CD4-positive, CD25-positive, alpha-beta regulatory T cell (primary cell): ENCODE data around the gene VIL1. TPM values are rescaled to one million over a fixed set of nuclear protein-coding genes. Genes with fewer than 3 reads are reported as not detected.

Source experiments
- ATAC-seq, 2 donors: fragments of 150-1000 bp; cut with Tn5 transposase; one replicate each; pipeline ENCODE4 v1.10.0; 2021; ENCODE audit warnings: low read depth in 2 of 2, moderate number of reproducible peaks in 2 of 2, moderate library complexity in 1 of 2
- DNase-seq, 3 donors: peaks; one replicate each; pipeline versions ENCODE4 v3.0.0 to v3.0.0-alpha.2; 2012 to 2022; ENCODE audit warnings: mixed read lengths in 1 of 3
- H3K27ac ChIP-seq: one replicate; pipeline ENCODE4 v1.7.0; 2013; ENCODE audit warnings: mild to moderate bottlenecking, low read length; ENCODE audit not compliant: insufficient read depth, poor library complexity, severe bottlenecking
- H3K27me3 ChIP-seq: one replicate; pipeline ENCODE4 v1.7.0; 2013; ENCODE audit warnings: low read length; ENCODE audit not compliant: control insufficient read depth, insufficient read depth
- H3K36me3 ChIP-seq: one replicate; pipeline ENCODE4 v1.7.0; 2013; ENCODE audit warnings: mild to moderate bottlenecking, low read length, moderate library complexity; ENCODE audit not compliant: control insufficient read depth, insufficient read depth
- H3K4me1 ChIP-seq: 2 replicates; pipeline ENCODE4 v1.7.0; 2013; ENCODE audit warnings: mild to moderate bottlenecking, low read length; ENCODE audit not compliant: insufficient read depth, control insufficient read depth, poor library complexity, severe bottlenecking
- H3K4me3 ChIP-seq: one replicate; pipeline ENCODE4 v1.7.0; 2013; ENCODE audit warnings: low read depth, mild to moderate bottlenecking, low read length, moderate library complexity
- H3K9me3 ChIP-seq, 2 experiments: 1 replicate in 1 of 2; 2 replicates in 1 of 2; pipeline ENCODE4 v1.7.0; 2013; ENCODE audit warnings: low read length in 2 of 2, mild to moderate bottlenecking in 1 of 2, moderate library complexity in 1 of 2; ENCODE audit not compliant: control insufficient read depth in 2 of 2
- H3K27ac Mint-ChIP-seq, 3 donors: one replicate each; pipeline ENCODE4 v1.8.0; 2020 to 2022; ENCODE audit warnings: mild to moderate bottlenecking in 3 of 3, mixed read lengths in 3 of 3, moderate library complexity in 2 of 3
- H3K27me3 Mint-ChIP-seq: one replicate; pipeline ENCODE4 v1.8.0; 2022; ENCODE audit warnings: mild to moderate bottlenecking, mixed read lengths
- H3K36me3 Mint-ChIP-seq: one replicate; pipeline ENCODE4 v1.8.0; 2020; ENCODE audit warnings: mixed read lengths
- H3K4me1 Mint-ChIP-seq, 4 donors: one replicate each; pipeline ENCODE4 v1.8.0; 2020 to 2022; ENCODE audit warnings: mixed read lengths in 4 of 4, mild to moderate bottlenecking in 1 of 4
- H3K4me3 Mint-ChIP-seq, 4 donors: one replicate each; pipeline ENCODE4 v1.8.0; 2020 to 2022; ENCODE audit warnings: mild to moderate bottlenecking in 4 of 4, mixed read lengths in 4 of 4, moderate library complexity in 3 of 4
- H3K9me3 Mint-ChIP-seq, 7 donors: one replicate each; pipeline ENCODE4 v1.8.0; 2020 to 2022; ENCODE audit warnings: mixed read lengths in 7 of 7, mild to moderate bottlenecking in 3 of 7, moderate library complexity in 2 of 7
- polyA plus RNA-seq, 4 donors: library from polyadenylated mRNA; unstranded; fragments of 300-500 nt; fragmentation: Illumina TruSeq; gene quantifications; one replicate each; pipeline ENCODE4 v1.2.3, GENCODE V29; 2021
- total RNA-seq: library from RNA; stranded (reverse); gene quantifications from one replicate; pipeline ENCODE4 v1.2.3, GENCODE V29; 2022

VIL1 gene
- total and polyA plus RNA-seq, 5 donors from 2014 or later = 0.08 to 2.1 (median 0.18) TPM; not detected in 1

DNA sequence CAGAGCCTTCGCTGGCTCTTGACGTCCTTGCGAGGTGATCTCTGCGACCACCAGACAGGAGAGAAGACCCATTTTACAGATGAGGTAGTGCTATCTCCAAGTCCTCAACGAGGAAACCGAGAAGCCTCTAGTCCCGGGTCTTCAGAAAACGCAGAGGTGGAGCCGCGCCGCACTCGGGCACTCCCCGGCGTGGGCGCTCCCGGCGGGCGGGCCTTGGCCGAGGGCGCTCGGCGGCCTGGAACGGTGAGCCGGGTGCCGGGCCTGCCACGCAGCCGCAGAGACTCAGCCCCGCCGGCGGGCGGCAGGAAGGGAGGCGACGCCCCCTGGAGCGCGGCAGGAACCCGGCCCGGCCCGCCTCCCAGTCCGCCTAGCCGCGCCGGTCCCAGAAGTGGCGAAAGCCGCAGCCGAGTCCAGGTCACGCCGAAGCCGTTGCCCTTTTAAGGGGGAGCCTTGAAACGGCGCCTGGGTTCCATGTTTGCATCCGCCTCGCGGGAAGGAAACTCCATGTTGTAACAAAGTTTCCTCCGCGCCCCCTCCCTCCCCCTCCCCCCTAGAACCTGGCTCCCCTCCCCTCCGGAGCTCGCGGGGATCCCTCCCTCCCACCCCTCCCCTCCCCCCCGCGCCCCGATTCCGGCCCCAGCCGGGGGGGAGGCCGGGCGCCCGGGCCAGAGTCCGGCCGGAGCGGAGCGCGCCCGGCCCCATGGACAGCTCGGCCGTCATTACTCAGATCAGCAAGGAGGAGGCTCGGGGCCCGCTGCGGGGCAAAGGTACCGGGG lies 19.3 kb upstream of the VIL1 start, which contains the start of gene CTDSP1:
CTDSP1 (plus strand) TSS at position 478 of the 776 bp plus-strand sequence; CDS start at position 701, 223 bp downstream.
- peaks cover 17% of the 10 kb centered on the region for H3K36me3 ChIP-seq
- Mint-ChIP-seq H3K27ac (peak within 1 kb of the TSS; percentile 94 to 99 (median 96)), H3K9me3 (peaks cover 0 to 3% (median 0%) of the 10 kb centered on the region in 7 donors), H3K4me1 (peaks cover 0 to 61% (median 21%) of the 10 kb centered on the region in 4 donors), H3K27me3 (peaks cover 7% of the 10 kb centered on the region), H3K36me3 (peaks cover 11% of the 10 kb centered on the region), H3K4me3 (peak within 1 kb of the TSS; percentile 91 to 97 (median 94))
- H3K4me1 ChIP-seq = peaks cover 82% of the 10 kb centered on the region
- ATAC-seq (peak; percentile 19 to 21), DNase-seq (peak; percentile 83 to 96 (median 92))
- H3K27me3 ChIP-seq = no peaks in the 10 kb centered on the region
- peak within 1 kb of the TSS; percentile 94 for H3K27ac ChIP-seq
- no peaks in the 10 kb centered on the region for H3K9me3 ChIP-seq
- peak within 1 kb of the TSS; percentile 63 for H3K4me3 ChIP-seq

DNA sequence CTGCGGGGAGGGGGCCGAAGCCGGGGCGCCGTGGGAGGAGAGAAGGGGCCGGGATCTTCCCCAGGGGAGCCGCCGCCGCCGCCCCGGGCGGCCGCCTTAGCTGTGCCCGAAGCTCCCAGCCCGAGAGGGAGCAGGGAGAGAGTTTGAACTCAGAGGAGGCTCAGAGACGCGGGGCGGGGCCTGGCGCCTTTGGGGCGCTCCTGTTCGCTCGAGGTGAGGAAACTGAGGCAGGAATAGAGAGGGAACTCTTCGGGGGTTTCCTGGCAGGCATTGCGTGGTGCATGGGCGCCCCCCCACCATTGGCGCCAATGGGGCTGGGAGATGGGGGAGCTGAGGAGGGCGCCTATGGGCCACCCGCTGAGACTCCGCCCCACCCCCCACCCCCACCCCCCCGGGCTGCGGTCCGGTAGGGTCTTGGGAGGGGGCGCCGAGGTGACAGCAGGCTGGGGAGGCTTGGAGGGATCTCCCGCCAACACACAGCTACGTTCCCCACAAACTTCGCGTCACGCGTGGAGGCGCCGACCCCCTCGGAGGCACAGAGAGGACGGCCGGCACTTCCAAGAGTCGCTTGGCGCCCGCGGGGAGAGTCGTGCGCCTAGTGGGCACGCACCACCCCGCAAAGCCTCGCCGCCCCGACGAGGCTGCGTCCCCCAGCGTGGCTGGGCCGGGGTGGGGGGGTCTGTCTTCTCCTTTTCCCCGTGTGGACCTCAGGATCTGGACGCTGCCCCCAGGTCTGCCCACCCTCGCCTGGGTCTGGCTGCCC lies 18.6 kb upstream of the VIL1 start:
- DNase-seq (peak; percentile 33 to 45 (median 41)), ATAC-seq (no peak)
- Histone ChIP-seq H3K4me3 (peak overlapping the region; percentile 53), H3K27me3 (no peaks in the 10 kb centered on the region), H3K36me3 (peaks cover 17% of the 10 kb centered on the region), H3K9me3 (no peaks in the 10 kb centered on the region), H3K4me1 (peaks cover 82% of the 10 kb centered on the region), H3K27ac (peak overlapping the region; percentile 94)
- peak overlapping the region; percentile 93 to 99 (median 93) for H3K27ac Mint-ChIP-seq
- peaks cover 0 to 63% (median 24%) of the 10 kb centered on the region in 4 donors for H3K4me1 Mint-ChIP-seq
- peaks cover 7% of the 10 kb centered on the region for H3K27me3 Mint-ChIP-seq
- peaks cover 0 to 2% (median 0%) of the 10 kb centered on the region in 7 donors for H3K9me3 Mint-ChIP-seq
- peaks cover 11% of the 10 kb centered on the region for H3K36me3 Mint-ChIP-seq
- H3K4me3 Mint-ChIP-seq = peak overlapping the region; percentile 91 to 97 (median 94)

DNA sequence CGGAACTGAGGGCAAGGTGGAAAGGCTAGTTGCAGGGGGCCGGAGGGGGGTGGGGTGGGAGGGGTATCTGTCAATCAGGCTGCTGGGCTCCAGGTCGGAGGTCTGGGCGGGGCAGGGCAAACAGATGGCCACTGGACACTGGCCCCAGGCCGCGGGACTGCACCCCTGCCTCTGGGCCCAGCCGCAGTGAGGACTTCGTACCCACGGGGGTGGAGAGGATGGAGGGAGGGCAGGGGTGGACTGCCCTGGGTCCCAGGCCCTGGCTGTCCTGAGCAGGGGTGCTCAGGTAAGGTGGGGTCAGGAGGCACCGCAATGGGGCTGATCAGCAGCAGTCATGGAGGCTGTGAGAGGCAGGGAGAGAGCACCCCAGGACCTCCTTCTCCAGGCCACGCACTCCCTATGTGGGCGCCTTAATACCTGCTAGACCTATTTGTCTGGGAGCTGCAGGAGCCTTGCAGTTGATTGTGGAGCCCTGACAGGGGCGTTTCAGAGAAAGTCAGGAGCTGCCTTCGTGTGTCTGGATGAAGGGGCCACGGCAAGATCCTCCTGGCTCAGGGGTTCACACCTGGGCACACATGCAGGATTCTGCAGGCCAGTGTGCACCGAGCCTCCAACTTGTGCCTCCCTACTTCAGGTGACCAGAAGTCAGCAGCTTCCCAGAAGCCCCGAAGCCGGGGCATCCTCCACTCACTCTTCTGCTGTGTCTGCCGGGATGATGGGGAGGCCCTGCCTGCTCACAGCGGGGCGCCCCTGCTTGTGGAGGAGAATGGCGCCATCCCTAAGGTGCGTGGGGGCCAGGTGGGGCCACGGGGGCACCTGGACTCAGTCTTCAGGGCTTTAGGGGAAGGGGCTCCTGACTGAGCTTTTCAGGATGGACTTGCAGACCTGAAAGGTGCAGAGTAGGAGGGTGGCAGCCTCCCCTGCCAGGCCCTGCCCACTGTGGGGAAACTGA lies 17.7 kb upstream of the VIL1 start:
- Mint-ChIP-seq H3K9me3 (peaks cover 0 to 2% (median 0%) of the 10 kb centered on the region in 7 donors), H3K4me3 (peak overlapping the region; percentile 89 to 97 (median 93)), H3K27ac (peak overlapping the region in 2 of 3 donors; percentile 51 to 74), H3K27me3 (peaks cover 7% of the 10 kb centered on the region), H3K36me3 (peaks cover 11% of the 10 kb centered on the region), H3K4me1 (peaks cover 0 to 64% (median 29%) of the 10 kb centered on the region in 4 donors)
- Histone ChIP-seq H3K4me3 (peak overlapping the region; percentile 32), H3K27me3 (no peaks in the 10 kb centered on the region), H3K27ac (peak overlapping the region; percentile 94), H3K9me3 (no peaks in the 10 kb centered on the region), H3K4me1 (peaks cover 84% of the 10 kb centered on the region), H3K36me3 (peaks cover 17% of the 10 kb centered on the region)
- DNase-seq = no peak
- ATAC-seq = no peak

DNA sequence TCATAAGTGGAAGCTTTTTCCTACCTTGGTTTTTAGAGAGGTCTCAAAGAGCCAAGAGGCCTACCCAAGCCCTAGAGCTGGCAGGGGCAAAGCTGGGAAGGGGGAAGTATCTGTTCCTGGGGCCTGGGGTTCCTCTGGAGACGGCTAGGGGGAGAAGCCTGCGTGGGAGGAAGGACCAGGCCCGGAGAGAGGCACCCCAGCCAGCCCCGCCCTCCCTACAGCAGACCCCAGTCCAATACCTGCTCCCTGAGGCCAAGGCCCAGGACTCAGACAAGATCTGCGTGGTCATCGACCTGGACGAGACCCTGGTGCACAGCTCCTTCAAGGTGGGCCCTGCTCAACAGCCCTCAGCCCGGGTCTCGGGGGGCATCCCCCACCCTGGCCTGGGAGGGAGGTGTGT lies 17.0 kb upstream of the VIL1 start:
- Histone ChIP-seq H3K27ac (peak overlapping the region; percentile 23), H3K27me3 (no peaks in the 10 kb centered on the region), H3K4me3 (no peak overlapping the region), H3K36me3 (peaks cover 17% of the 10 kb centered on the region), H3K9me3 (no peaks in the 10 kb centered on the region), H3K4me1 (peaks cover 82% of the 10 kb centered on the region)
- peaks cover 11% of the 10 kb centered on the region for H3K36me3 Mint-ChIP-seq
- DNase-seq (no peak), ATAC-seq (no peak)
- H3K9me3 Mint-ChIP-seq = peaks cover 0 to 2% (median 0%) of the 10 kb centered on the region in 7 donors
- peaks cover 4% of the 10 kb centered on the region for H3K27me3 Mint-ChIP-seq
- H3K4me1 Mint-ChIP-seq = peaks cover 1 to 62% (median 31%) of the 10 kb centered on the region in 4 donors
- peak overlapping the region in 2 of 3 donors; percentile 51 to 74 for H3K27ac Mint-ChIP-seq
- peak overlapping the region; percentile 89 to 97 (median 93) for H3K4me3 Mint-ChIP-seq

DNA sequence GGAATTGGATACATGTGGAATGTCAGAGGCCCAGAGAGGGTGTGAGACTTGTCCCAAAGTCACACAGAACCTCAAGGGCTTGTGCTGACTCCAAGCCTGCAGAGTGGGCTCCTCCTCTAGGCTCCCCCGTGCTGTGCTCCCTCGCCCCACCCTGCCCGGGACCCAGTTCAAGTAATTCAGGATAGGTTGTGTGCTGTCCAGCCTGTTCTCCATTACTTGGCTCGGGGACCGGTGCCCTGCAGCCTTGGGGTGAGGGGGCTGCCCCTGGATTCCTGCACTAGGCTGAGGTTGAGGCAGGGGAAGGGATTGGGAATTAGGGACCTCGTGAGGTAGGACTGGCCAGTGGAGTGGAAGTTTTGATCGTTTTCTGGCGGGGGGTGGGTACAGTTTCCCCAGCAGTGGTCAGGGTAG lies 16.4 kb upstream of the VIL1 start:
- no peak overlapping the region for H3K27ac ChIP-seq
- H3K9me3 ChIP-seq = no peaks in the 10 kb centered on the region
- peaks cover 6 to 61% (median 33%) of the 10 kb centered on the region in 4 donors for H3K4me1 Mint-ChIP-seq
- peak overlapping the region; percentile 57 to 89 (median 79) for H3K4me3 Mint-ChIP-seq
- H3K4me1 ChIP-seq = peaks cover 82% of the 10 kb centered on the region
- ATAC-seq (no peak), DNase-seq (no peak)
- no peaks in the 10 kb centered on the region for H3K27me3 ChIP-seq
- H3K36me3 ChIP-seq = peaks cover 17% of the 10 kb centered on the region
- H3K4me3 ChIP-seq = no peak overlapping the region
- no peak overlapping the region for H3K27ac Mint-ChIP-seq
- no peaks in the 10 kb centered on the region for H3K27me3 Mint-ChIP-seq
- peaks cover 11% of the 10 kb centered on the region for H3K36me3 Mint-ChIP-seq
- H3K9me3 Mint-ChIP-seq = peaks cover 0 to 2% (median 0%) of the 10 kb centered on the region in 7 donors

DNA sequence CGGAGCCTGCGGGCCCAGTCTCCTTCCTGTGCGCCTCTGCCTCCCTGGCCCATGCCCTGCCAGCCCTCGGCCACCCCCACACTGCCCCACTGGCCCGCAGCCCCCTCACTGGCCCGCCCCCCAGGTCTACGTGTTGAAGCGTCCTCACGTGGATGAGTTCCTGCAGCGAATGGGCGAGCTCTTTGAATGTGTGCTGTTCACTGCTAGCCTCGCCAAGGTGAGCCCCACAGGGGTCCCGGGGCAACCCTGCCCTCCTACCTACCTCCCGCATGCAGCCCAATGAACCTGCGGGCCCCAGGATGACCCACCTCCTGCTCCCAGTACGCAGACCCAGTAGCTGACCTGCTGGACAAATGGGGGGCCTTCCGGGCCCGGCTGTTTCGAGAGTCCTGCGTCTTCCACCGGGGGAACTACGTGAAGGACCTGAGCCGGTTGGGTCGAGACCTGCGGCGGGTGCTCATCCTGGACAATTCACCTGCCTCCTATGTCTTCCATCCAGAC lies 16.0 kb upstream of the VIL1 start:
- no peaks in the 10 kb centered on the region for H3K27me3 Mint-ChIP-seq
- peaks cover 6 to 60% (median 32%) of the 10 kb centered on the region in 4 donors for H3K4me1 Mint-ChIP-seq
- no peak for ATAC-seq

More for the DNA sequence above, 16.0 kb upstream of the VIL1 start:
- no peak for DNase-seq
- H3K9me3 Mint-ChIP-seq = peaks cover 0 to 2% (median 0%) of the 10 kb centered on the region in 7 donors
- H3K27ac Mint-ChIP-seq = peak overlapping the region in 2 of 3 donors; percentile 65 to 66
- H3K4me3 Mint-ChIP-seq = peak overlapping the region in 3 of 4 donors; percentile 60 to 89 (median 80)
- Histone ChIP-seq H3K36me3 (peaks cover 17% of the 10 kb centered on the region), H3K4me3 (no peak overlapping the region), H3K27ac (no peak overlapping the region), H3K4me1 (peaks cover 82% of the 10 kb centered on the region), H3K9me3 (no peaks in the 10 kb centered on the region), H3K27me3 (no peaks in the 10 kb centered on the region)
- H3K36me3 Mint-ChIP-seq = peaks cover 11% of the 10 kb centered on the region
